Stimulated activated naive CD4-positive, alpha-beta T cell treated with Interleukin-2 at 50 U/mL for 16 hours (primary cell): Measurements from ENCODE around the gene TBC1D12.

Experiments
- DNase-seq: peaks from one replicate; lab custom pipeline; 2025; lab: John Stamatoyannopoulos, UW

TBC1D12 gene

GRCh38 chr10:94407668-94408067 is 5.3 kb downstream of the TBC1D12 start:
- DNase-seq, result no peak

- DNase-seq, result no peak
Observed at GRCh38 chr10:94409021-94409657, 6.8 kb downstream of the TBC1D12 start.

GRCh38 chr10:94411304-94411703 is 9.0 kb downstream of the TBC1D12 start:
- no peak for DNase-seq

DNA sequence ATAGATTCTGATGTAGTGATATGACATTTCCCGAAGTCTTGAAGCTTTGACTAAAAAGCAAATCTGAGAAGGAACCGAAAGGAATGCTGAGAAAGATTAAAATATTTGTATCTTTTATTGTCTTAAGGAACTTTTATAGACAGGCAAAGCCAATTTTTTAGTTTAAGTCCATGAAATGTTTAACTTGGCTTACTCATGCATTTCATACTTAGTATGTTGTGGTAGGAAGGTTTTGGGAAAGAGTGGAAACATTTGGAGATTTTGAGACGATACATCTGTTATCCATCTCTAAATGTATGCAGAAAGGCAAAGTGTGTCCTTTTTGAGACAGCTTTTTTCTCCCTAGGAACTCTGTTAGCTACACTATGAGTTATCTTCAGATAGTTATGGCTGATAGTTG is 10.1 kb downstream of the TBC1D12 start:
- DNase-seq, result no peak

DNA sequence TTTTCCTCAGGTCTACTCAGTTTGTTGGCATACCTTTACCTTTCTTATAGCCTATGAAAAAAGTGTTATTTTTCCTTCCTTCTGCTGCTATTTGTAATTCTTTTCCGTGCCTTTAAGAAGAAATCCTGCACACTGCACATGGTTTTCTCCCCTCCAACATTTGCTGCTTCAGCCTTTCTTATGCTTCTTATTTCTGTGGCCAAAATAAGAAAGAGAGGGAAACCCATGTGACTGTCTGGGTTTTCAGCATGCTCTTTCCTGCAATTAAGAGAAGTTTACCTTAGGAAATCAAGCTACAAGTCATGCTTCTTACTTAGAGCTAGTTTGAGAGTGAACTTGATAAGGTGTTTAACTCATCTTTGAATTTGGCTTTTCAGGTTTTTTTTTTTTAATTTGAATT is 11.0 kb downstream of the TBC1D12 start:
- no peak for DNase-seq

DNA sequence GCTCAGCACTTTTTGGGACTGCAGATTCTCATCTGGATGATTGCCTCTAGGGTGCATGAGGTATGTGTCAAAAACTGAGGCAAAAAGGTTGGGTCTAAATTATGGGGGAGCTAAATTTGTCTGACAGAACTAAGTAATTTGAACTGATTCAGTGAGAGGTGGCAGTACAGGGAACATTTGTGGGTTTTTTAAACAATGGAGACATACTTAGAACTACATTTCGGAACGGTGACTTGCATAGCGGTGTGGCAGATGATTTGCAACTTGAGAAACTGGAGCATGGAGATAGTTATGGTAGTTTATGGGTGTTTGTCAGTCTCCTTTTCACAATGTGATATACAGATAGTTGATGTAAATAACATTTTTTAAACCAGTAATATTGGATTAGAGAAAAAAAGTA is 14.6 kb downstream of the TBC1D12 start:
- DNase-seq, result no peak

GRCh38 chr10:94417321-94417720 is 15.0 kb downstream of the TBC1D12 start:
- DNase-seq, result no peak

DNA sequence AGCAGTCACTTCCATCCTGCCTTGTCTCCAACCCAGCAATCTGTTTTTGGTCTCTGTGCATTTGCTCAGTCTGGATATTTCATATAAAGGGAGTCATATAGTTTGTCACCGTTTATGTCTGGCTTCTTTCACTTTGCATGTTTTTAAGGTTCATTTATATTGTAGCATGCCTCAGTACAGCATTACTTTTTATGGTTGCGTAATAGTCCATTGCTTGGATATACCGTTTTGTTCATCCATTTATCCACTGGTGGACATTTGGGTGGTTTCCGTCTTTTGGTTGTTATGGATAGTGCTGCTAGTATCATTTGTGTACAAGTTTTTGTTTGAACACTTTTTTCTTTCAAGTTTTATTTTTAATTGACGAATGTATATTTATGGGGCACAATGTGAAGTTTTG is 18.2 kb downstream of the TBC1D12 start:
- DNase-seq, result no peak

GRCh38 chr10:94420998-94421528 is 18.7 kb downstream of the TBC1D12 start:
- no peak for DNase-seq

- no peak for DNase-seq
Observed at GRCh38 chr10:94423627-94424026, 21.3 kb downstream of the TBC1D12 start.

DNA sequence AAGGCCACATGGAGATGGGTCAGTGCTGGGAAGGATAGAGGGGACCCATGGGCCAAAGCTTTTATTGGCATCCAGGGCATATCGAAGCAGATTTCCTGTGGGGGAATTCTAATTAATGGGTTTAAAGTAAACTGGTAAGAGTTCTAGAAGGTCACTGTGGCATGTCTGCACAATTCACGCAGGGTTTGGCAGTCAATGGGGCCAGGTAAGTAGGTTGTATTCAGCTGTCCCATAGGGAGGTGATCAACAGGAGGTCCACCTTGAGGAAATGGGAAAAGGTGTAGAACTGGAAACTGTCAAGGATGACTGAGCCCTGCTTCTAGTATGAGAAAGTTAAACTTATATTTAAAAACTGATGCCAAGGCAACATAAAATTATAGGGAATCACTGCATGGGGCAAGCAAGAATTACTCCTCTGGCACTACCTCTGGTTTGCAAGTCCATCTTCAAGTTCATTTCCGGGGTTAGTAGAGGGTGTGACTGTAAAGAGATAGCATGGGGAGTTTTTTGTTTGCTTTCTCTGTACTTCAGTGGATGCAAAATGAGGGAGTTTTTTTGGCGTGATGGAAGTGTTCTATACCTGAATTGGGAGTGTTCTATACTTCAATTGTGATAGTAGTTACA is 22.5 kb downstream of the TBC1D12 start:
- DNase-seq, result no peak

GRCh38 chr10:94425942-94426341 is 23.6 kb downstream of the TBC1D12 start:
- DNase-seq, result no peak

DNA sequence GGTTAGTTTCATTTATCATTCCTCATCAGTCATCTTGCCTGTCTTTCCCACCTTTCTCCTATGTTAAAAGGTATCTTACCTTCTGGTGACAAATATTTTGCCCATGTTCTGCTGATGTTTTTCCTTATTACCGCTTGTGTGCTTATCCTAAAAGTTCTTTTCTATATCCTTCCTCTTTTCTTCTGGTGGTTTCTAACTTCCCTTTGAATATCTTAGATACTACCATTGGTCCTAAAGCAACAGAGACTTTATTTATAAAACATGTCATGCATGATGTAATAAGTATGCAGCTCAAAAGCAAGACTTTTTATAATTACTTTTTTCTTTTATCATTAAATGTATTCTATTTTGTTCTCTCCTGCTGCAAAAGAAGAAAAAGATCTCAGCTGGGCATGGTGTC is 24.8 kb downstream of the TBC1D12 start:
- no peak for DNase-seq

DNA sequence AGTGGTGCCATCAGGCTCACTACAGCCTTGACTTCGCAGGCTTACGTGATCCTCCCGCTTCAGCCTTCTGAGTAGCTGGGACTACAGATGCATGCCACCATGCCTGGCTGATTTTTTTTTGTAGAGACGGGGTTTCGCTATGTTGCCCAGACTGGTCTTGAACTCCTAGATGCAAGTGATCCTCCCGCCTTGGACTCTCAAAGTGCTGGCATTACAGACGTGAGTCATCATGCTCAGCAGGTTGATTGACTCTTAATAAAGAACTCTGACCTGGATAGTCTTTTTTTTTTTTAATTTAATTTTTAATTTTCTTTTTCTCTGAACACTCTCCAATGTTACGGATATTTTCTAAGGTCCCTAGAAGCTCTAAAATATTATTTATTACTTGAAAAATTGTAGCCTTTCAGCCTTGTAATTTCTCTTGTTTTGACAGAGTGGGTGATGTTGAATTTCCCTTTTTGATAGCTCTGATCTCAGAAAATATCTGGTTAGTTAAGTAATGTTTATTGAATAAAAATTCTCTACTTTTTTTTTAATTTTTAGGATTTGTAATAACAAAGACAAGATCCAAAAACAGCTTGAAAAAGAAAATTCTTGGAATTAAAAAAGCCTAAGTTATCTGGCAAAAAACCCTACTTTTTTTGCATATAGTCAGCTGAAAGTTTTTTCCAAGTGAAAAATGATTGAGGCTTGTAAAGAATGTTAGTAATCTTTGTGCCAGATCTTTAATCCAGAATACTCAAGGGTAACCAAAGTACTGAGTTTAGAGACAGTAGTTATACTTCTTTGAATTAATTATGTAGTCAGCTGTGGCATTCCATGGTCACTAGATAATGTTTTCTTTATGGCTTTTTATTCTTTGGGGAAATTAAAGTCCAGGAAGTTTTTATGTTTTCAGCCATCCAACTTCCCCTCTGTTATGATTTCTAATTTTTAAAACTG is 26.7 kb downstream of the TBC1D12 start:
- DNase-seq, result no peak

DNA sequence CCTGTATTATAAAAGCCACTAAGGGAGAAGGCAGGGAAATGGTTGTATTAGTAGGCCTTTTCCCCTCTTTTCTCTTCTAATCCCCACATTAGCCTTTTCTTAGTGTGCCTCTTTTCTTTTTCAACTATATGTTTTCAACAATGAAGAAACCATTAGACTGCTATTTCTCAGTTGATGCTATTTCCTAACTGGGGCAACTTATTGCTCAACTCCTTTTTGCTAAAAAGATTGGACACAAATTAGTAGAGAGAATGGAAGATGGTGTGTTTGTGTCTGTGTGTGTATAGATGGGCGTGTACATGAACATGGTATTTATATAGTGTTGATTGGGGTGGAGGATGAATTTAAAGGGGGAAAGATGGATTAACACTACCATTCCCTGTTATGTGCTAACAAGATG is 28.4 kb downstream of the TBC1D12 start:
- DNase-seq, result no peak

- no peak for DNase-seq
Observed at GRCh38 chr10:94432443-94432842, 30.1 kb downstream of the TBC1D12 start.

DNA sequence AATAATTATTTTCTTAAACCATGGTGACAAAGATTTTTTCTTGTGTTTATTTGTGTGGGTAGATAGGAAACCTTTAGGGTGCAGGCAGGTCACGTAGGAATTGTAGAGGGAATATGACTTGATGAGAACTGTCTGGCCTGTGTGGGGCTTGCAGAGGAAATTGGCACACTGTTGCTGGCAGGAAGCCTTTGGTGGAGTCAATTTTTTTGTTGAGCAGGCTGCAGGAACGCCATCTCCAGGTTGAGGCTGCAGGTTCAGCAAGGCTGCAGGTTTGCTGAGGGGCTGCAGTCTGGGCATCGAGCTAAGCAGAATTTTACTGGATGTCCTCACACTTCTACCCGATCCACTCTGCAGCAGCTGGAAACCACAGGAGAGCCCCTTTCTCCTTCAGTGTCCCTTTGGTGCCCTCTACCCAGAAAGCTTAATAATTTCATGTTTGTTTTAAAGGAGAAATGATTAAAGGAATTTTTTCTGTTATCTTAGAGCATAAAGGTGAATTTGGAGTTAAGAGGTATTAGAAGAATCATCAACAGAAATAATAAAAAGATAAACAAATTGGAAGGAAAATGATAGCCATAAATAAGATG is 37.0 kb downstream of the TBC1D12 start:
- DNase-seq, result no peak

- no peak for DNase-seq
Observed at GRCh38 chr10:94440096-94440495, 37.8 kb downstream of the TBC1D12 start.

GRCh38 chr10:94443047-94443446 is 40.7 kb downstream of the TBC1D12 start:
- no peak for DNase-seq

- DNase-seq, result no peak
Observed at GRCh38 chr10:94443549-94443948, 41.2 kb downstream of the TBC1D12 start.

DNA sequence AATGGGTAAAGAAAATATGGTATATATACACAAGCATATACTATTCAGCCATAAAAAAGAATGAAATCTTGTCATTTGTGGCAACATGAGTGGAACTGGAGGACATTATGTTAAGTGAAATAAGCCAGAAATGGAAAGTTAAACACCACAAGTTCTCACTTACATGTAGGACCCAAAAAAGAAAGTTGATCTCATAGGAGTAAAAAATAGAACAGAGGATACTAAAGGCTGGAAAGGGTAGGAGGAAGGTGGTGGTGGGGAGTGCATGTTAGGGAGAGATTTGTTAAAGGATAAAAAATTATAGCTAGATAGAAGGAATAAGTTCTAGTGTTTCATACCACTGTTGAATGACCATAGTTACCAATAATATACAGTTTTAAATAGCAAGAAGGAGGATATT is 48.4 kb downstream of the TBC1D12 start:
- no peak for DNase-seq

DNA sequence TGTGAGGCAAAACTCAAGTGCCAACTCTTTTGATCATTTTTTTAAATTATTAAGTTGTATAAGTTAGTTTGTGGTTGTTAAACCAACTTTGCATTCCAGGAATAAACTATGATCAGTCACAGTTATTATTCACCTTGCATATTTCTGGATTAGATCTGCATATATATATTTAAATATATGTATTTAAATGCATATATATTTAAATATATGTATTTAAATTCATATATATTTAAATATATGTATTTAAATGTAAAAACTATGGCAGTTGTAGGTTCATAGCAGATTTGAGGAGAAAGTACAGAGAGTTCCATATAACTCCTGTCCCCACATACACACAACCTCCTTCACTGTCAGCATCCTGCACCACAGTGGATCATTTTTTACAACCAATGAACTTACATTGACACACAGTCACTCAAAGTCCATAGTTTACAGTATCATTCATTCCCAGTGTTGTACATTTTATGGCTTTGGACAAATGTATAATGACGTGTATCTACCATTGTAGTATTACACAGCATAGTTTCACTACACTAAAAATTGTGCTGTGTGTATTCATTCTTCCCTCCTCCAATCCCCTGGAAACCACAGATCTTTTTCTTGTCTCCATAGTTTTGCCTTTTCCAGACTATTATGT is 49.7 kb downstream of the TBC1D12 start:
- no peak for DNase-seq
